AG04449 (cell line): Measurements from ENCODE around the gene DLK1.

ENCODE experiments used
- CTCF ChIA-PET: fragments of 350-600 bp; formaldehyde crosslinking; extraction: SDS; loops from one replicate; lab custom pipeline; 2021; ENCODE audit warnings: antibody characterized with exemption; lab: Yijun Ruan, JAX
- POLR2A ChIA-PET: fragments of 400-600, 350-600 bp; formaldehyde crosslinking; extraction: SDS; loops from one replicate; lab custom pipeline; 2020; ENCODE audit warnings: antibody characterized with exemption, inconsistent platforms; lab: Yijun Ruan, JAX
- DNase-seq: peaks from one replicate; pipeline ENCODE4 v3.0.0-alpha.2; 2010; ENCODE audit warnings: low read depth, low spot score
- H3K4me3 ChIP-seq: 2 replicates; pipeline ENCODE4 v1.5.1; 2011; ENCODE audit warnings: low read depth, mild to moderate bottlenecking, control low read depth, low read length
- TF ChIP-seq, protein P1 (sequence below): IDR thresholded peaks from one replicate; pipeline ENCODE4 v1.5.1; 2011; ENCODE audit warnings: mild to moderate bottlenecking, moderate library complexity, low read length, control low read depth, inconsistent platforms; ENCODE audit not compliant: insufficient read depth; ENCODE audit errors: missing control alignments

The DLK1 gene

DNA sequence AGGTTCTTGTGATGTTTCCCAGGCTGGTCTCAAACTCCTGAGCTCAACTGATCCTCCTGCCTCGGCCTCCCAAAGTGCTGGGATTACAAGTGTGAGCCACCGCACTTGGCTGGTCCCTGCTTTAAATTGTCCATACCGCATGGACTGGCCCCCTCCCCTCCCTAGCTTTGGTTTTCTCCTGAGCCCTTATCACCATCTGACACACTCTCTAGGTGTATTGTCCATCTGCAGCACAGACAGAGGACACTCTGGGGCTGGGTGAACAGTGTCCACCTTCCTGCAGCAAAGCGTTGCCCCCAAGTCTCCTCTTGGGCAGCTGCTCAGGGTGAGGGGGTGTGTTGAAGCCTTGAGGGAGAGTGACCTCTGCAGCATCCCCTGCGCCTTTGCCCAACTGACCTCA lies 36.0 kb upstream of the DLK1 start:
- TF ChIP-seq, protein P1, sequence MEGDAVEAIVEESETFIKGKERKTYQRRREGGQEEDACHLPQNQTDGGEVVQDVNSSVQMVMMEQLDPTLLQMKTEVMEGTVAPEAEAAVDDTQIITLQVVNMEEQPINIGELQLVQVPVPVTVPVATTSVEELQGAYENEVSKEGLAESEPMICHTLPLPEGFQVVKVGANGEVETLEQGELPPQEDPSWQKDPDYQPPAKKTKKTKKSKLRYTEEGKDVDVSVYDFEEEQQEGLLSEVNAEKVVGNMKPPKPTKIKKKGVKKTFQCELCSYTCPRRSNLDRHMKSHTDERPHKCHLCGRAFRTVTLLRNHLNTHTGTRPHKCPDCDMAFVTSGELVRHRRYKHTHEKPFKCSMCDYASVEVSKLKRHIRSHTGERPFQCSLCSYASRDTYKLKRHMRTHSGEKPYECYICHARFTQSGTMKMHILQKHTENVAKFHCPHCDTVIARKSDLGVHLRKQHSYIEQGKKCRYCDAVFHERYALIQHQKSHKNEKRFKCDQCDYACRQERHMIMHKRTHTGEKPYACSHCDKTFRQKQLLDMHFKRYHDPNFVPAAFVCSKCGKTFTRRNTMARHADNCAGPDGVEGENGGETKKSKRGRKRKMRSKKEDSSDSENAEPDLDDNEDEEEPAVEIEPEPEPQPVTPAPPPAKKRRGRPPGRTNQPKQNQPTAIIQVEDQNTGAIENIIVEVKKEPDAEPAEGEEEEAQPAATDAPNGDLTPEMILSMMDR, result no peak
- H3K4me3 ChIP-seq, result no peak overlapping the region
- DNase-seq, result no peak
- CTCF ChIA-PET, result interaction anchor here (1.4 kb wide), 1 partner anchor 13 kb away, joined by 6 read pairs; no protein-coding TSS in a partner anchor
- POLR2A ChIA-PET, result no interaction called here

DNA sequence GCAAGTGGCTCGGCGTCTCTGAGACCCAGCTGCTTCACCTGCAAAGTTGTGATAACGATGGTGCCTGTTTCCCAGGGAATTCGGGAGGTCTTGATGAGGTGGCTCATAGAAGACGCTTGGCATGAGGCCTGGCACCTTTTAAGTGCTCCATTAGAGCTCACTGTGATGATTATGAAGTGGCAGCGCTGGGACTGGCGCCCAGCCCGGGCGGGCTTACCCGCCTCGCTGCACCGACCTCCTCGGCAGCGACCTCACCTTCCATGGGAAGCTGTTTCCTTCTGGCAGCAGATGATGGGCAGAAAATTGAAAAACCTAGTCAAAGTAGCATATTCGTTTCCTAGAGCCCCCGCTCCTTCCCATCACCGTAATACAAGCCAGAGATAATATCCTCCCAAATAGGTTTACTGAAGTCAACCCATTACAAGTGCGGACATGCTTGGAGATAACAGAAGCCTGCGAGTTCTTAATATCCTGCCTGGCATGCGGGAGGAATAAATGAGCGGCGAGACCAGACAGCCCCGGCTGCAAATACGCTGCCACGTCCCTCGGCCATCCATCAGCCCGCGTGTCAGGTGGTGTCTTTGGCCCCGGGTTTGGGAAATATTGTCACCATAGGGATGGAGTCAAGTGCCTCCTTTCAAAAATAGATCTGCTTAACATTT lies 35.2 kb upstream of the DLK1 start:
- CTCF ChIA-PET, result interaction anchor here (1.0 to 1.6 kb wide), 3 partner anchors 14 to 544 kb away, joined by 3 to 6 read pairs (median 6); no protein-coding TSS in a partner anchor
- no peak for DNase-seq
- POLR2A ChIA-PET, result interaction anchor here (2.1 kb wide), 1 partner anchor 135 kb away, joined by 8 read pairs; the partner anchor contains the start of gene MEG3
- TF ChIP-seq, protein P1, result no peak
- no peak overlapping the region for H3K4me3 ChIP-seq

DNA sequence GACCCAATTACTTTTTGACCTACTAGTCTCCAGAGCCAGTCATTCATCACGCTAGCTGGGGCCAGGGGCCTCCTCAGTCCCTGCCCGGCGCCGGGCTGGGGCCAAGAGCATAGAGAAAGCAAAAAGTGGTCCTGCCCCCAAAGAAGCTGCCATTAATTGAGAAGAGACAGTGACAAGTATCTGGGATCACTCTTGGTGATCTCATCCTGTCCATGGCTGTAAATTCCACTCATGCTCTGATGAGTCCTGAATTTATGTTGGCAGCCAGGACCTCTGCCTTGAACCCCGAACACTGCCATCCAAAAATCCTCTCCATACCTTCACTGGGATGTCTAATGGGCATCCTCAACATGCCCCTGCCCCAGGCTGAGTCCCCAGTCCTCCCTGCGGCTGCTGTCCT lies 34.4 kb upstream of the DLK1 start:
- POLR2A ChIA-PET, result interaction anchor here (2.1 kb wide), 1 partner anchor 134 kb away, joined by 8 read pairs; the partner anchor contains the start of gene MEG3
- CTCF ChIA-PET, result interaction anchor here (1.0 to 1.6 kb wide), 3 partner anchors 308 to 543 kb away, joined by 3 to 6 read pairs (median 4); no protein-coding TSS in a partner anchor

DNA sequence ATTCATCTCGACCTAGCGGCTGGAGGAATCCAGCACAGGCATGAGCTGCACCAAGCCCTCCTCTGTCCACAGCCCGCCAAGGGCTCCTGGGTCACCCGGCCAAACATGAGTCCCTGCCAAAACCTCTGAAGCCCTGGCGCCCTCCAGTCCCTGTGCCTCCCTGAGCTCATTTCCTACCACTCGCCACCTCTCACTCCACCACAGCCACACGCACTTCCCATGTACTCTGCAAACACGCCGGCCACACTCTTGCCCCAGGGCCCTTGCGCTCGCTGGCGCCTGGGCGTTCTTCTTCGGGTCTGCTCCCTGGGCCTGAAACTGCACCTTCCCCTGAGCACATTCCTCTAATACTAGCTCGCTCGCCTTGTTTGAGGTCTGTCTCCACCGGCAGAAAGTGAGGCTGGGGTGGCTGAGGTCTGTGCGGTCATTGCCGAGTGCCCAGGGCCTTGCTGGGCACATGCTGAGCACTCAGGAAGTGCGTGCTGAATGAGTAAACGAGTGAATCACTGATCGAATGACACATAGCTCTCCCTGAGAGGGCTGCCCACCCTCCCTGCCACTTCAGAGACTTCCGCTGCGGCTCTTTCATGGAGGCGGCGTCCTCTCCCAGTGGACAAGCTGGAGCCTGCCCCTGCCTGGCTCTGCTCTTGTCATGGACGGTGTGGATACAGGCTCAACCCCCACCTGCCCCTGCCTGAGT lies 33.7 kb upstream of the DLK1 start:
- CTCF ChIA-PET, result interaction anchor here (0.6 to 1.6 kb wide), 8 partner anchors 10 to 542 kb away, joined by 3 to 6 read pairs (median 3); no protein-coding TSS in a partner anchor
- no peak overlapping the region; the same call in 1 of the 2 replicates for H3K4me3 ChIP-seq
- POLR2A ChIA-PET, result interaction anchor here (0.7 to 2.1 kb wide), 3 partner anchors 13 to 439 kb away, joined by 3 to 8 read pairs (median 3); partner anchors contain the start of gene MEG3
- TF ChIP-seq, protein P1, result no peak
- peak; percentile 61 for DNase-seq

More for the DNA sequence above, 34.4 kb upstream of the DLK1 start:
- no peak for DNase-seq
- TF ChIP-seq, protein P1, result no peak
- no peak overlapping the region for H3K4me3 ChIP-seq

DNA sequence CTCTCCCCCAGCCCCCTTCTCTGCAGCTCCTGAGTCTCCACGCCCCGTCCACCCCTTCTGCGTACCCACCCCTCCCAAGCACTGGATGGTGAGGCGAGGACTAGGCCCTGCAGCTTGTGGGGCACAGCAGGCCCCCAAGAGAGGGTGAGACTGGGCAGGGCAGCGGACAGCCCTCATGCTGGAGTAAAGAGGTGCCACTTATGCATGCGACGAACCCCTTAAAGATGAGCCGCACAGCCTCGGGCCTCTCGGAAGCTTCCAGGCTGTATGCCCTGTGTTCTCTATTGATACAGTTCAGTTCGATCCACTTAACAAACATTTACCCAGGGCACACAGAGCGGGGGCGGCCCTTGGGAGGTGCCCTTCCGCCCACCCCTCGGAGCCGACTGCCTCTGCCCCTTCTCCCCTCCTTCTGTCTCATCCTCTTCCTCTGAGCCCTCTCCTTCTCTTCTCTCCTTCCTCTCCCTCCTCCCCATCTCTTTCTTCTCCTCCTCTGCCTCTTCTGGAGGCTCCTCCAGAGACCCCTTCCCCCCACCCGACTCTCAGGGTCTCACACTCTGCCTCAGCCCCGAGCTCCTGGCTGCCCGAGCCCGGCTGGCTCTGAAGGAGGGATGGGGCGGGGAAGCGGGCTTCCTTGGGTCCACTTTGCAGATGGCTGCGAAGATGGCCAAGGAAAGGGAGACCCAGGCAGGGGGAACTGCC lies 32.7 kb upstream of the DLK1 start:
- CTCF ChIA-PET, result interaction anchor here (0.6 to 1.1 kb wide), 5 partner anchors 11 to 309 kb away, joined by 3 read pairs; no protein-coding TSS in a partner anchor
- POLR2A ChIA-PET, result interaction anchor here (1.1 to 2.1 kb wide), 2 partner anchors 14 to 132 kb away, joined by 3 to 8 read pairs; partner anchors contain the start of gene MEG3
- TF ChIP-seq, protein P1, result no peak
- DNase-seq, result no peak
- H3K4me3 ChIP-seq, result no peak overlapping the region
